GM12864 (cell line): ENCODE data around the gene KCNK3.

Source experiments
- DNase-seq: peaks from one replicate; pipeline ENCODE4 v3.0.0-alpha.2; 2011; ENCODE audit warnings: low read depth
- H3K4me3 ChIP-seq: 2 replicates; pipeline ENCODE4 v1.5.1; 2011; ENCODE audit warnings: mild to moderate bottlenecking, low read depth, low read length, control low read depth
- CTCF ChIP-seq: IDR thresholded peaks from 2 replicates; pipeline ENCODE4 v1.5.1; 2011; ENCODE audit warnings: low read depth, mild to moderate bottlenecking, moderate library complexity, low read length, control low read depth, inconsistent platforms; ENCODE audit errors: missing control alignments

The KCNK3 gene

DNA sequence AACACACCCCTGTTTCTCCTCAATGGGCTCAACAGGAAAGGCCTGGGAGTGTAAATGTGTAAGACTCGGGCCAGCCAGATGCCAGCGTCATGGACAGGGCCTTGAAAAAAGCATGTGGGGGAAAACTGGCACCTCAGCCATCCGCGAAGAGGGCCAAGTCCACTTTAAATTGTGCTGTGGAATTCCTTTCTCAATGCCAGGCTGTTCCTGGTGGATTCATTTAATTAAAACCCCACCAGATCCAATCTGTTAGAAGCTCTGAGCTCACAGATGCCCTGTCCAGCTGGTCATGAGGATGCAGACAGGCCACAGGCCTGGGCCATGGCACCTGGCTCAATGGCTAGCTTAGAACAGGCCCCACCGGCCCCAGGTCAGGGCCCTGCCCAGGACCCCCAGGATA lies 24.8 kb downstream of the KCNK3 start:
- no peak overlapping the region for H3K4me3 ChIP-seq
- no peak for DNase-seq
- no peak for TF ChIP-seq CTCF

DNA sequence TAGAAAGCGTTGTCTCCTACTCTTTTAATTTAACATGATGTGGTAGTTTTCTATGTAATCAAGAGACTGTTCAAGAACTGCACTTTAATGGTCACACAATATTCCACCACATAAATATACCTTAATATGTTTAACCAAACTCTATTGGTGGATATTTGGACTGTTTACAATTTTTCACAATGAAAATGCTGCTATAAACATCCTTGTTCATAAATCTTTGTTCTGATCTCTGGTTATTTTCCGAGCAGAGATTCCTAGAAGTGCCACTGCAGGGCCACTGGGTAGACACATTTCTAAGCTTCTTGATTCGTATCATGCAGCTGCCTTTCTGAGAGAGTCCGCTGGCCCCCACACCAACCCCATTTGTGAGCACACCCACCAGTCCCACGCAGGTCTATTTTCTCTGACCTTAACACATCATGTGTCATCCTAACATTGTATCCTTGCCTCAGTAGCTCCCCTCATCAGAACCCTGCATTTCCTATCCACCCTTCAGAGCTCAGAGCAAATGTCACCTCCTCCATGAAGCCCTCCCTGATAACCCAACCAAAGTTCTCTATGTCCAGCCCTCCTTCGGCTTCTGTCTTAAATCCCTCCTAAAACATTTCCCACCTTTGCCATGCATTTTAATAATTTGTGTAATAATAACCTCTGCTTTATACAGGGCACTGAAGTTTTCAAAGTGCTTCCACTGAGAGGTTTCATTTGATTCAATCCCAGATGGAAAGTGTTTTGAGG lies 26.6 kb downstream of the KCNK3 start:
- no peak for DNase-seq
- no peak for TF ChIP-seq CTCF
- H3K4me3 ChIP-seq = no peak overlapping the region

GRCh38 chr2:26720322-26721114 lies 28.0 kb downstream of the KCNK3 start:
- TF ChIP-seq CTCF = no peak
- DNase-seq = no peak
- no peak overlapping the region for H3K4me3 ChIP-seq

DNA sequence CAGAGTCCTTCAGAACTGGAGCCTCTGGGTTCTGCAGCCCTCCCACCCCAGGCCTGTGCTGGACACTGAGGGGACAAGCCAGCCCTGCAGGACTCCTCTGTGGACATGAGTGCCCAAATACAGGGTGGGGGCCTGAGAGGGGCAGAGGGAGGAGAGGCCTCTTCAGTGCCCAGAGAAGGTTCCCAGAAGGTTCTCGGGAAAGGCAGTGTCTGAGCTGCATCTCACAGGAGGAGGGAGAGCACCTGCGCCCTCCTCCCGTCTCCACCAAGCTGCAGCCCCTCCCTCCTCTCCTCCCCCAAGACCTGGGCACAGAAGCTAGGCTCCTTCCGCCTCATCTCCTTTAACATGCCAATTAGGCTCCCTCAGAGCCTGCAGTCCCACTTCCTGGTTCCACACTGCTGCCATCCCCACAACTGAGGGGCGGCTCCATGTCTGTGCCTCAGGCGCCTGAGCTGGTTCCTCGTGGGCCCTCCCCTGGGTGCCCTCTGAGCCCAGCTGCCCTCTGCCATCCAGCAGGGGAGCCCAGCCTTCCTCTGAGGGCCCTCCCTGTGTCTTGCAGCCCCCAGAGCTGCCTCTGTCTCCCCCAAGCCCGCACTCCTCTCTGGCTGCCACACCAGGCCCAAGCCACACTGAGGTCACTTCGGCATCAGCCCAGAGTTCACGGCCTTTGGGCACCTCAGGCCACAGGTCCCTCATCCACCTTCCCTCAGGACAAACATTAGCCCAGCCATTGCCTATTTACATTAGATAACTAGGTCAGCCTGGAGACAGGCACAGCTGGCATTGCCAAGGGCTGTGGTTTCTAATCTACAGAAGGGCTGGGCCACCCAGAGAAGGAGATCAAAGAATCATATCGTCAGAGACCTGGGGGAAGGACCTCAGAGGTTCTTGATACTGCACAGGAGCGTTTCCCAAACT lies 28.9 kb downstream of the KCNK3 start:
- TF ChIP-seq CTCF = no peak
- H3K4me3 ChIP-seq = no peak overlapping the region
- DNase-seq = no peak

DNA sequence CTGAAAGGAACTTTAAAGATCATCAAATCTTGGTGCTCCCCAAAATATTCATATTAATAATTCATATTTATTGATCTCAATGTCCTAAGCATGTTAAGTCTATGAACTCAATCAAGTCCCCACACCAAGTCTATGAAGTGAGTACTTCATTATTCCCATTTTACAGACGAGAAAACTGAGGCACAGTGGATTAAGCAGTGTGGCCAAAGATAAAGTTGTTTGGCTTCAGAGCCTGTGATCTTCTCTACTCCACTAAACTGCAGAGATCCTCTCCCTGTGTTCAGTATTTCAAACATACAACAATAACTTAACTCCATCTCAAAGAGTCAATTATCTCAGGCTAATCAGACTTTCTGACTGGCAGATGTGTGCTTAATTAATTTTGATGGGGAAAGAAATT lies 29.8 kb downstream of the KCNK3 start:
- TF ChIP-seq CTCF = no peak
- no peak overlapping the region for H3K4me3 ChIP-seq
- DNase-seq = no peak

DNA sequence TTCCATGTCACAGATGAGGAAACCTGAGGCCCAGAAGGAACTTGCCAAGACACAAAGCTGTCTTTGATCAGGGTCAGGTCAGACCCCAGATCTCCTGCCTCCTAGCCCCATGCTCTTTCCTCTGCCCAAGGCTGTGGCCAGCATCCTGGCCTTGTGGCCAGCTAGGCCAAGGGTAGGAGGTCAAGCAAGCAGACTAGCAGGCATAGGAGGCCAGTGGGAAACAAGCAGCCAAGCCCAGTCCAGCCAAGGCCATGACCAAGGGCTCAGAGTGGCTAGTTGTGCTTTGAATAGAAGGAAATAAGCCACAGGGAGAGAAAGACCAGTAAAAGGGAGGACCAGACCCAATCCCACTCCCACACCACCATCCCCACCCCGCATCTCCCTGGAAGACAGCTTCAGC lies 30.4 kb downstream of the KCNK3 start:
- no peak overlapping the region for H3K4me3 ChIP-seq
- no peak for TF ChIP-seq CTCF
- DNase-seq = no peak
